Measurements from ENCODE around the gene APIP. TPM values are rescaled to one million over a fixed set of nuclear protein-coding genes. Genes with fewer than 3 reads are reported as not detected.

Gene APIP, protein sequence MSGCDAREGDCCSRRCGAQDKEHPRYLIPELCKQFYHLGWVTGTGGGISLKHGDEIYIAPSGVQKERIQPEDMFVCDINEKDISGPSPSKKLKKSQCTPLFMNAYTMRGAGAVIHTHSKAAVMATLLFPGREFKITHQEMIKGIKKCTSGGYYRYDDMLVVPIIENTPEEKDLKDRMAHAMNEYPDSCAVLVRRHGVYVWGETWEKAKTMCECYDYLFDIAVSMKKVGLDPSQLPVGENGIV
- total RNA-seq = 10 to 100 TPM; 39.4 to 60.7 TPM

DNA sequence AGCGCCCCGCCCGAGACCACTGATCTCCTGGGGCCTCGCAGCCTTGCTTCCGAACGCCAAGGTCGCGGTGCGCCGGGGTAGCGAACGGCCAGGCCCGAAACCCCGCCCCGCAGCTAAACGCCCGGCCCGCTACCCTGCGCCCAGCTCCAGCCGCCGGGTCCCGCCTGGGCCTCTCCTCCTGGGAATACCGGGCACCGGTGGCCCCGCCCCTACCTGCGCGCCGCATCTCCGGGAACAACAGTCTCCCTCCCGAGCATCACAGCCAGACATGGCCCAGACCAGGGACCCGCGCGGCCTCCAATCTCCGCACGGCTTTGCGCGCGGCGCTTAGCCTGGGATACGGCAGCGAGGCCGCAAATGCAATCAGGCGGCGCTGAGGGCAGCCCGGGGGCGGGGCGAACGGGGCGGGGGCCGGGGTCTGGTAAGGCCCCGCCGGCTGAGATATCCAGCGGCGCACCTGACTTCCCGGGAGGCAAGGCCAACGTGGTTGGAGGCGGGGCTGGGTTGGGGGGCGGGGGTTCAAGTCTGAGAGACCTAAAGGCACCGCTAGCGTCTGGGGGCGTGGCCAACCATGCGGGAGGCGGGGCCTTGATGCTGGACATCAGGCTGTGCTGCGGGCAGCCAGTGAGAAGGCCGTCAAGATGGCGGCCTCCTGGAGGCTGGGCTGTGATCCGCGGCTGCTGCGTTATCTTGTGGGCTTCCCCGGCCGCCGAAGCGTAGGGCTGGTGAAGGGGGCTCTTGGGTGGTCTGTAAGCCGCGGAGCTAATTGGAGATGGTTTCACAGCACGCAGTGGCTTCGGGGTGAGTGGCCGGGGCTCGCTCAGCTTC is at the start of gene APIP, which contains the start of gene PDHX:
Gene APIP, minus strand, starts transcription at position 365 of the 828 bp plus-strand sequence. Its CDS starts 95 bp downstream, at position 270.
Gene PDHX, plus strand, starts transcription at position 604 of the 828 bp plus-strand sequence. Its CDS starts 38 bp downstream, at position 642.
- TF ChIP-seq, protein P1, sequence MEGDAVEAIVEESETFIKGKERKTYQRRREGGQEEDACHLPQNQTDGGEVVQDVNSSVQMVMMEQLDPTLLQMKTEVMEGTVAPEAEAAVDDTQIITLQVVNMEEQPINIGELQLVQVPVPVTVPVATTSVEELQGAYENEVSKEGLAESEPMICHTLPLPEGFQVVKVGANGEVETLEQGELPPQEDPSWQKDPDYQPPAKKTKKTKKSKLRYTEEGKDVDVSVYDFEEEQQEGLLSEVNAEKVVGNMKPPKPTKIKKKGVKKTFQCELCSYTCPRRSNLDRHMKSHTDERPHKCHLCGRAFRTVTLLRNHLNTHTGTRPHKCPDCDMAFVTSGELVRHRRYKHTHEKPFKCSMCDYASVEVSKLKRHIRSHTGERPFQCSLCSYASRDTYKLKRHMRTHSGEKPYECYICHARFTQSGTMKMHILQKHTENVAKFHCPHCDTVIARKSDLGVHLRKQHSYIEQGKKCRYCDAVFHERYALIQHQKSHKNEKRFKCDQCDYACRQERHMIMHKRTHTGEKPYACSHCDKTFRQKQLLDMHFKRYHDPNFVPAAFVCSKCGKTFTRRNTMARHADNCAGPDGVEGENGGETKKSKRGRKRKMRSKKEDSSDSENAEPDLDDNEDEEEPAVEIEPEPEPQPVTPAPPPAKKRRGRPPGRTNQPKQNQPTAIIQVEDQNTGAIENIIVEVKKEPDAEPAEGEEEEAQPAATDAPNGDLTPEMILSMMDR (IDR thresholded peaks at IDR 0.05) = no peak
- intact Hi-C loops (cut with DNase I) = no loop called here
- no peaks in the 10 kb centered on the region for H3K36me3 ChIP-seq
- peak; percentile 100 for DNase-seq
- no peaks in the 10 kb centered on the region for H3K9me3 ChIP-seq
- peak within 1 kb of the TSS; percentile 98 for H3K9ac ChIP-seq (ENCODE audit: low read depth in 2 of 2, low read length in 2 of 2)
- H3K27ac ChIP-seq = peak within 1 kb of the TSS; percentile 97
- no peaks in the 10 kb centered on the region for H3K27me3 ChIP-seq
- peaks cover 5% of the 10 kb centered on the region for H3K4me1 ChIP-seq
- H3K4me3 ChIP-seq = peak within 1 kb of the TSS; percentile 90

DNA sequence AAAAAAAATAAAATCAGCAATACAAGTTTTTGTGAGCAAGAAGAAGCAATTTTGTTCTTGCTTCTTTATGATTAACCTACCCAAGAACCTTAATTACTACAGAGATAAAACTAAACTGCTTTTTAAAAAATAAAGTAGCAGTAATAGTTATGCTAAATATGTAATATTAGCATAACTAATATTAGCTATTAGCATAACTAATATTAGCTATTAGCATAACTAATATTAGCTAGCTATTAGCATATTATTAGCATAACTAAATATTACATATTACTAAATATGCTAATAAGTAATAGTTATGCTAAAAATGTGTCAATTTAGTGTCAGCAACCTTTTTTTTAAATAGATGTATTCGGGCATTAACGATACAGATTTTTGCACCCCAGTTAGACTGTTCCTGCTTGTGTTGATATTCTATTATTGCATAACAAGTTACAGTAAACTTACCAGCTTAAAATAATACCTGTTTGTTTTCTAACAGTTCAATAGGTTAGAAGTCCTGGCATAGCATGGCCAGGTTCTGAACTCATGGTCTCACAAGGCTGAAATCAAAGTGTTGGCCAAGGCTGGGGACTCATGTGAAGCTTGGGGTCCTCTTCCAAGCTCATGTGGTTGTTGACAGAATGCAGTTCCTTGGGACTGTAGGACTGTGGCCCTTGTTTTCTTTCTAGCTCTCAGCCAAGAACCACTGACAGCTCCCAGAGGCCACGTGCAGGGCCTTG is 48.6 kb upstream of the APIP start:
- H3K27me3 ChIP-seq = no peaks in the 10 kb centered on the region
- no peak overlapping the region for H3K27ac ChIP-seq
- H3K36me3 ChIP-seq = no peaks in the 10 kb centered on the region
- H3K9ac ChIP-seq (ENCODE audit: low read depth in 2 of 2, low read length in 2 of 2) = no peak overlapping the region
- H3K4me3 ChIP-seq = no peak overlapping the region
- intact Hi-C loops (cut with DNase I) = no loop called here
- no peaks in the 10 kb centered on the region for H3K4me1 ChIP-seq
- TF ChIP-seq, protein P1 (IDR thresholded peaks at IDR 0.05) = no peak
- no peaks in the 10 kb centered on the region for H3K9me3 ChIP-seq
- DNase-seq = no peak

DNA sequence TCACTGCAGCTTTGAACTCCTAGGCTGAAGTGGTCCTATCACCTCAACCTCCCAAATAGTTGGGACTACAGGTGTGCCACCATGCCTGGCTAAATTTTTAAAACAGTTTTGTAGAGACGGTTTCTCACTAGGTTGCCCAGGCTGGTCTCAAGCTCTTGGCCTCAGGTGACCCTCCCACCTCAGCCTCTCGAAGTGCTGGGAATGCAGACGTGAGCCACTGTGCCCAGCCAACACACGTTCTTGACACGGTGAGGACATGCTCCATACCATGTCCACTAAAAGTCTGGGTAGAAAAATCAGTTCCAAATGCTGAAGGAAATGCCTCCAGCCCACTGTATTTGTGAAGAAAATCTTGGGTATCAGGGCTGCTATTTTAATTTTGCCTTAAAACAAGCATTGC is 47.2 kb upstream of the APIP start:
- Histone ChIP-seq H3K9ac (ENCODE audit: low read depth in 2 of 2, low read length in 2 of 2) (no peak overlapping the region), H3K4me1 (no peaks in the 10 kb centered on the region), H3K9me3 (no peaks in the 10 kb centered on the region), H3K36me3 (no peaks in the 10 kb centered on the region), H3K27me3 (no peaks in the 10 kb centered on the region), H3K27ac (no peak overlapping the region), H3K4me3 (no peak overlapping the region)
- TF ChIP-seq, protein P1 (IDR thresholded peaks at IDR 0.05) = no peak
- DNase-seq = no peak
- intact Hi-C loops (cut with DNase I) = no loop called here

DNA sequence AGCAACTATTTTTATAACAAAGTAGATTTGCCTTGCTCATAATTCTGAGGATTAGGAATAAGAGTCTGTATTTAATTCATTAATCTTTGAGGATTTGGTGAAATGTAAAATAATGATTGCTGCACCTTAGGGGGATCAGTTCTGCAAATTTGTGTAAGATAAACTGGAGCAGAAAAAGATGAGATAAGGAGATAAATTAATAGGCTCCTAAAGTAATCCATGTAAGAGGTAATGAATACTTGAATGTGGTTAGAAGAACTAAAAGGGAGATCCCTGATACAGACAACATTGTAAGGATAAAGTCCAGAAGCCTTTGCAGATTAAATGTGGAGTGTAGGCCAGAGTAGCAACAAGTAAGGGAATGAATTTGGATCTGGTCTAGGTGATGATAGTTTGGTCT is 45.9 kb upstream of the APIP start:
- TF ChIP-seq, protein P1 (IDR thresholded peaks at IDR 0.05) = no peak
- Histone ChIP-seq H3K36me3 (no peaks in the 10 kb centered on the region), H3K27ac (no peak overlapping the region), H3K9me3 (no peaks in the 10 kb centered on the region), H3K9ac (ENCODE audit: low read depth in 2 of 2, low read length in 2 of 2) (no peak overlapping the region), H3K27me3 (no peaks in the 10 kb centered on the region), H3K4me1 (no peaks in the 10 kb centered on the region), H3K4me3 (no peak overlapping the region)
- intact Hi-C loops (cut with DNase I) = no loop called here
- no peak for DNase-seq

DNA sequence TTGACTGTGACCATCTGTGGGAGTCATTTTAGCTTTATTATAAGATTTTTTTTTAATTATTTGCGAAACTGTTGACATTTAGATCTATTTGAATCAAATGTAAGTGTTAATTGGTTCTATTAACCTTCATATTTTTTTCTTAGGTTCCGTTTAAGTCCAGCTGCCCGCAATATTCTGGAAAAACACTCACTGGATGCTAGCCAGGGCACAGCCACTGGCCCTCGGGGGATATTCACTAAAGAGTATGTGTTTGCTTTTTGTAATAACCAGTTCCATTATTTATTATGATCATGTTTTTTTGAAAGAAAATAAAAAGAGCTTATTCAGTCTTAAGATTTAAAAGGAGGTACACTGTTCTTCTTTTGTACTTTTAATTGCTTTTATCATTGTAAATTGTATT is 44.1 kb upstream of the APIP start:
- no peak overlapping the region for H3K4me3 ChIP-seq
- no peaks in the 10 kb centered on the region for H3K36me3 ChIP-seq
- no peaks in the 10 kb centered on the region for H3K4me1 ChIP-seq
- no peak for DNase-seq
- H3K9ac ChIP-seq (ENCODE audit: low read depth in 2 of 2, low read length in 2 of 2) = no peak overlapping the region
- no peaks in the 10 kb centered on the region for H3K9me3 ChIP-seq
- no peaks in the 10 kb centered on the region for H3K27me3 ChIP-seq
- H3K27ac ChIP-seq = no peak overlapping the region
- TF ChIP-seq, protein P1 (IDR thresholded peaks at IDR 0.05) = no peak
- intact Hi-C loops (cut with DNase I) = no loop called here
